Fibroblast of lung (primary cell): ENCODE results near the gene ACP1.

ENCODE experiments used
- CTCF ChIP-seq, 2 donors: IDR thresholded peaks in 1 of 2; conservative IDR thresholded peaks in 1 of 2; 1 replicate in 1 of 2; 2 replicates in 1 of 2; pipeline ENCODE4 v1.5.1; 2011 to 2012; ENCODE audit warnings: low read length in 2 of 2, control low read depth in 1 of 2, inconsistent platforms in 1 of 2, low read depth in 1 of 2, mild to moderate bottlenecking in 1 of 2
- EZH2 ChIP-seq: IDR thresholded peaks from 2 replicates; pipeline ENCODE4 v1.5.1; 2012; ENCODE audit warnings: low read length, control low read depth, mild to moderate bottlenecking; ENCODE audit errors: missing control alignments

- no peak for TF ChIP-seq CTCF (conservative IDR thresholded peaks at IDR 0.05 in 1 of 2, IDR thresholded peaks at IDR 0.05 in 1 of 2; ENCODE audit: low read depth in 1 of 2, low read length in 2 of 2)
- no peak for TF ChIP-seq EZH2
Observed at GRCh38 chr2:275466-275865, 10.7 kb downstream of the ACP1 start.
